ENCODE results near the gene RTCB.

Gene RTCB

GRCh38 chr22:32411829-32412592, at the start of gene RTCB:
RTCB (minus strand) TSS chr22:32412247; CDS start chr22:32412156, 91 bp downstream.
- peak; percentile 88 for DNase-seq (ENCODE audit: low read depth)

- DNase-seq (ENCODE audit: low read depth): no peak
Observed at GRCh38 chr22:32457031-32457430, 45.0 kb upstream of the RTCB start.

- DNase-seq (ENCODE audit: low read depth): no peak
Observed at GRCh38 chr22:32448980-32449379, 36.9 kb upstream of the RTCB start.

GRCh38 chr22:32446321-32446720, 34.3 kb upstream of the RTCB start:
- no peak for DNase-seq (ENCODE audit: low read depth)

GRCh38 chr22:32444068-32444467, 32.0 kb upstream of the RTCB start:
- DNase-seq (ENCODE audit: low read depth): no peak

- no peak for DNase-seq (ENCODE audit: low read depth)
Observed at GRCh38 chr22:32430352-32430751, 18.3 kb upstream of the RTCB start.

GRCh38 chr22:32426881-32427280, 14.8 kb upstream of the RTCB start:
- no peak for DNase-seq (ENCODE audit: low read depth)

- DNase-seq (ENCODE audit: low read depth): no peak
Observed at GRCh38 chr22:32423664-32424063, 11.6 kb upstream of the RTCB start.

- no peak for DNase-seq (ENCODE audit: low read depth)
Observed at GRCh38 chr22:32422062-32422461, 10.0 kb upstream of the RTCB start.

GRCh38 chr22:32421484-32421883, 9.4 kb upstream of the RTCB start:
- DNase-seq (ENCODE audit: low read depth): no peak

- DNase-seq (ENCODE audit: low read depth): no peak
Observed at GRCh38 chr22:32417906-32418305, 5.9 kb upstream of the RTCB start.

GRCh38 chr22:32416556-32417085, 4.6 kb upstream of the RTCB start:
- DNase-seq (ENCODE audit: low read depth): no peak

GRCh38 chr22:32414191-32414590, 2.1 kb upstream of the RTCB start:
- DNase-seq (ENCODE audit: low read depth): no peak

- no peak for DNase-seq (ENCODE audit: low read depth)
Observed at GRCh38 chr22:32413719-32414118, 1.7 kb upstream of the RTCB start.

- peak; percentile 6 for DNase-seq (ENCODE audit: low read depth)
Observed at GRCh38 chr22:32411402-32411801, 645 bp downstream of the RTCB start.

- no peak for DNase-seq (ENCODE audit: low read depth)
Observed at GRCh38 chr22:32410459-32410858, 1.6 kb downstream of the RTCB start.

- DNase-seq (ENCODE audit: low read depth): no peak
Observed at GRCh38 chr22:32409977-32410376, 2.1 kb downstream of the RTCB start.

- no peak for DNase-seq (ENCODE audit: low read depth)
Observed at GRCh38 chr22:32407936-32408335, 4.1 kb downstream of the RTCB start.

GRCh38 chr22:32407312-32407711, 4.7 kb downstream of the RTCB start:
- no peak for DNase-seq (ENCODE audit: low read depth)

- DNase-seq (ENCODE audit: low read depth): no peak
Observed at GRCh38 chr22:32404021-32404420, 8.0 kb downstream of the RTCB start.

- no peak for DNase-seq (ENCODE audit: low read depth)
Observed at GRCh38 chr22:32401486-32401885, 10.6 kb downstream of the RTCB start.

GRCh38 chr22:32396746-32397145, 15.3 kb downstream of the RTCB start:
- DNase-seq (ENCODE audit: low read depth): no peak

- no peak for DNase-seq (ENCODE audit: low read depth)
Observed at GRCh38 chr22:32396255-32396654, 15.8 kb downstream of the RTCB start.

- DNase-seq (ENCODE audit: low read depth): no peak
Observed at GRCh38 chr22:32395107-32395506, 16.9 kb downstream of the RTCB start.

All from stimulated activated CD4-positive, alpha-beta T cell treated with anti-CD3 and anti-CD28 coated beads, Interleukin-2, amount 100 ng/mL, for 4 hours (primary cell).